NCI-H2227 (cell line): Measurements from ENCODE around the gene AOC1.
"Not testable (repeated sequence)": the region's sequence is repeated elsewhere in the genome, so short reads cannot be mapped to it uniquely, and the experiment has no call there.

ENCODE experiments used
- DNase-seq: peaks from one replicate; lab custom pipeline; 2025; ENCODE audit not compliant: unreplicated experiment; lab: John Stamatoyannopoulos, UW

Gene AOC1

DNA sequence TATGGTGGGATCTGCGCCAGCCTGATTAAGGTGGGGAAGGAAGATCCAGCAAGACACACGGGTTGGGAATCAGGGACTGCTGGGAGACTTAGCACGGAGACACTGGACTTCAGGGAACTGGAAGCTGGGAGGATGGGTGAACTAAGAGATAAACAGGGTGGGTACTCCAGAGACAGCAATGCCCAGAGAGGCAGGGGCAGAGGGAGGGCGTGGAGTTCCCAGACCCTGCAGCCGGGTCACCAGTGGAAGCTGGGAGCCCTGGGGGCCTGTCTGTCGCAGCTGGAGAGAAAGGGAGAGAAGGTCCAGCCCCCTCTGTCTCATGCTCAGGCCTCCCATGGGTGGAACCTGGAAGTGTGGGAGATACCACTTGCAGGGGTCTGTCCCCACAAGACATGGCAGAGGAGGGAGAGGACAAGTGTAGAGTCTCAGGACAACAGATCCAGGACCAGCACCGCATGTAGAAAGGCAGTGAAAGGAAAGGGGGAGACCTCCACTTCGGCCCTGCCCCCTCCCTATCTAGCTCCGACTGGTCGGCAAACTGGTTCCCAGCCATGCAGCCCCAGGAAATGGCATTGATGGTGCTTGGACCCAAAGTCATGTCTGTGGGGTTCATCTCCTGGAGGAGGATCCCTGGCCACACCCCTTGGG lies 44.4 kb downstream of the AOC1 start:
- no peak for DNase-seq

DNA sequence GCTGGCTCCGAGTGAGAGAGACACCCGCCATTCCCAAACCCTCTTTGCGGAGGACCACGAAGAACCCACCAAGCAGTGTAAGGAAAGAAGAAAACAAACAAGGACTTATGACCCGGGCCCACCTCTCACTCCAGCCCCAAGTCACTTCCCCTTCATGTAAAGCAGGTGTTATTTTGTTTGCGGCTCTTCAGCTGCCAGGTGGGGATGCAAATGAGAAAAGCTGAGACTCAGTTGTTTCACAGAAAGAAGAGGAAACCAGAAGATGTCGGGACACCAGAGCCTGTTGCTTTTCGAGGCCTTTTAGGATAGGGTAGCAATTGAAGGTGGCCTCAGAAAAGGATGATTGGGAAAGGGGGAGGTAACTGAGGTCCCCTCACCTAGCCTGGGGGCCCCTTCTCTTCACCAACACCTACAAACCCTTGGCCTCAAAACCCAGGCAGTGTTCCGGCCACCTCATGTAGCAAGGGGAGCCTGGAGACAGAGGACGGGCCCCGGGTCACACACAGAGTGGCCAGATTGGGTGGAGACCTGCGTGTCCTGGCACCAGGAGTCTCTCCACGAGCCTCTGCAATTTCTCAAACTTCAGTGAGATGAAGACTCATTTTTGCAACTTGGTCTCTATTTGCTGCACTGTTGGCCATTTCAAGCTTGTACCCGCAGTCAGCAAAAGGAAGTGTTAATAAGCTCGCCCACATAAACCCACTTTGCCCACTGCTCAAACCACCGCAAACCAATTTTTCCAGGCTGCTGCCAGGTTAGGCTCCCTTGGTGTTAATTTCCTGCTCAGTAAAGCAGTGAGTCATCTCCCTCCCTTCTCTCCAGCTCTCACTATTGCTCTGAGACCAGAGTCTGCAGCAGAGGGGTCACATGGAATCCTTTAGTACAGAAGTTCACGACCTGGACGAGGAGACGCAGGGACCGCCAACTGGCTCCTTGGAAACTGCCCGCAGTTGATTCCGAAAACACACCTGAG lies 45.5 kb downstream of the AOC1 start:
- DNase-seq, result no peak

DNA sequence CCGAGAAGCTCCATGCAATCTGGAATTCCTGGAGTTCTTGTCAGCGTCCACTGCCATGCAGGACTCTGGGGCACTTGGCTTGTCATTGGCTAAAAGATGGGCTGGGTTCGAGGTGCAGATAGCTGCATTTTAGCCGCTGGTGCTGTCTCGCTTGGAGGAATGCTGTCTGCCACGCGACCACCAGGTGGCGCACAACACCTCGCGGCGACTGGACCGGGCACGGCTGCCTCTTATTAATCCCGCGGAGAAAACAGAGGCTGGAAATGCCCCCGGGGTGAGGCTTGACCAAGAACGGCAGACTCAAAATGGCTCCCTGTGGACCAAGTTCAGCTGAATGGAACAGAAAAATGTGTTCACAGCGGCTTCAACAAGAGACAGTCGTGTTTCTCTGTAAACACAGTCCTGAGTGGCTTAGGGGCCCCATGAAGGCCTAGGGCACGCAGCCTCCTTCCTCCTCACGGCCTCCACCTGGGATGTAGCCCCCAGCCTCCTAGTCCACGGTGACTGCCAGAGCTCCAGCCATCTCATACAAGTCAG lies 46.2 kb downstream of the AOC1 start:
- DNase-seq, result peak; percentile 88

DNA sequence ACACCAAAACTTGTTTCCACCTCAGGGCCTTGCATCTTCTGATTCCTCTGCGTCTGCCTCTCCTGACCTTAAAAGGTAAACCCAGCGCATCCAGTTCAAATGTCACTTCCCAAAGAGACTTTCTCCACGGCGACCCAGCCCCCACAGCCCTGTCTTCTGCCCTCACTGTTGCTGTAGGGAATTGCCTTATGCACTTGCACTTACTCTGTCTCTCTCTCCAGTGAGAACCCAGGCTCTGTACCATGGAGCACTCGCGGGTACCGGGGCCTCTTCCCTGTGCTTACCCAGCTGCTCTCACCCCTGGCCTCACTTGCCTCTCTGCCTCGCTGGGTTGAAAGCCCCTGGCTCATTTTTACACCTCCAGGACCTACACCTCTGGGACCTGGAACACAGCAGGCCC lies 48.4 kb downstream of the AOC1 start:
- no peak for DNase-seq

DNA sequence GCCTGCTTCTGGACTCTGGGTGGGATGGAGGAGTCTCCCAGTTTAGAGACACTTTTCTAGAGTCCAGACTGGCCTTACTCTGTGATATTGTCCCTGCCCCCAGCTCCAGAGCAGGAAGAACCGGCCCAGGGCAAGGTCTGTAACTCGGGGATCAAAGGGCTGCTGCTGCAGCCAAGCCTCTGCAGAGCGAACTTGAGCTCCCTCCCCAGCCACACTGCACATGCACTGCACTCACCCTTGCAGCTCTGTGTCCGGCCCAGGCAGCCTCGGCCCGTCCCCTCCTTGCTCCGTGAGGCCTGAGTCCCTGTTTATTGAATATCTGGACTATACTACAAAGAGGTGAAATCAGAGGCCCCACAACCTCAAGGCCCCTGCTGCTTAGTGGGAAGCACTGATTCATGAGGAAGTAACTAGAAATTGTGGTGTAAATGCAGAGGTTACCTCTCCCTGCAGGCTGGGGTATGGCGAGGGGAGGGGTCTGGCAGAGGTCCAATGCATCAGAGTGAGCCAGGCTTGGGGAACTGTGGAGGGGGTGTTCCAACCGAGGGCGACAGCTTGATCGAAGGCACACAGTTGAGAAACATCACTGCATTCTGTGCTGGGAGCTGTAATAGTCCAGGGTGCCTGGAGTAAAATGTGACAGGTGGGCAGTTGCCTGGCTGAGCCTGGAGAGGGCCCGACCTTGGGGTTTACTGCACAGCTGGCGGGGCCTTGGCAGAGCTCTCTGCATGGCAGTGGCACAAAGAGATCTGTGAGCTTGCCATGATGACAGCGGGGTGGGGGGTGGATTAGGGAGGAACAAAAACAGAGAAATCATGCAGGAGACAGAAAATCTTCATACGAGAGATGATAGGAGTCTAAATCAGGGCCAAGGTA lies 49.1 kb downstream of the AOC1 start:
- DNase-seq, result peak; percentile 63

DNA sequence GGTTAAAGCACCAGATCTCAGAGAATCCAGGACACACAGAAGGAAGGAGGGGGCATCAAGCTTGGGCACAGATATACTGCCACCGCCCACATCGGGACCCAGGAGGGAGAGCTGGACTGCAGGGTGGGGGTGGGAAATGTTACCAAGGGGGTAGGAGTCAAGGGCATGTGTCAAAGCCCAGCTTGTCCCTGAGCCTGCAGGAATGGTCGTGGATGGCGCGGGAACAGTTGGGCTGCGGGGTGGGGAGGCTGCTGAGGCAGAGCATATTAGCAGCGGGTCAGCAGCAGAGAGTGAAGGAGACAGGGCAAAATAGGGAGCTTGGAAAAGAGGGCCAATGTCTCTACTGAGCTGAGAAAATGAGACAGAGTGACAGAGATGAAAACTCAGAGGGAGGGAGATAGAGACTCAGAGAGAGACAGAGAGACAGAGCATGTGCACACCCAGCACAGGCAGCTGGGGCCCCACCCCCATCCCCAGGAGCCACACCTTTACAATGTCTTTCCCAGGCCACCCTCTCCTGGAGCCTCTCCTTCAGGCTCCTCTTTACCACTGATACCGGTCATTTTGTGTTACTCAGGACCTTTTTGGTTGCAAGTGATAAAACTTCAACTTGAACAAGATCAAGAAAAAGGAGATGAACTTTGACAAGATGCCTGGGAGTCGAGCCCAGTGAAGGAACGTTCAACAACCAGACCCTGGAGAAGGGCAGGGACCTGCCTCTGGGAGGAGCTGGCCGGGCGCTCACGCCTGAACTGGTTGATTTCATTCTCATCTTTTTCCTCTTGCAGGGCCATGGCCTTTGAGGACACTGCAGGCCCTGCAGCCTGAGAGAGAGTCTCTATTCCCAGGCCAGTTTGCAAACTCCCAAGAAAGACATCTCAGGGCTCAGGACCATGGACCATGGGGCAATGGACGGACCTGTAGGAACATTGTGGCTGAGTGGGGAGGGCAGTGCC lies 50.0 kb downstream of the AOC1 start:
- no peak for DNase-seq

DNA sequence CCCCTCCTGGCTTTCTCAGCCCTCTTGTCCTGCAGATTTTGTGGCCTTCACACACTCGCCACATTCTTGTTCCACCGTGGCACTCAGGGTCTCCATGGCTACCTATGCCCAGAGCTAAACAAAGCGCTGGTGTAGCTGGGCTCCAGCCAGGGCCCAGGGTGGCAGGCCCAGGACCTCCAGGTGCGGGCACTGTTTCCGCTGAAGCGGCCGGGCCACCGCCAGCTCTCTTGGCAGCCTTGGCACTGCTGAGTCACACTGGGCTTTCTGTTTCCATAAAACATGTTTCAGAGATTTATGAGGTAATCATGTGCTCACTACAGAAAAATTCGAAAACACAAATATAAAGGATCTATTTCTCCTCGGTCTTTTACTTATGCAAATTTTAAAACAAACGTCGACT lies 51.3 kb downstream of the AOC1 start:
- DNase-seq, result no peak

DNA sequence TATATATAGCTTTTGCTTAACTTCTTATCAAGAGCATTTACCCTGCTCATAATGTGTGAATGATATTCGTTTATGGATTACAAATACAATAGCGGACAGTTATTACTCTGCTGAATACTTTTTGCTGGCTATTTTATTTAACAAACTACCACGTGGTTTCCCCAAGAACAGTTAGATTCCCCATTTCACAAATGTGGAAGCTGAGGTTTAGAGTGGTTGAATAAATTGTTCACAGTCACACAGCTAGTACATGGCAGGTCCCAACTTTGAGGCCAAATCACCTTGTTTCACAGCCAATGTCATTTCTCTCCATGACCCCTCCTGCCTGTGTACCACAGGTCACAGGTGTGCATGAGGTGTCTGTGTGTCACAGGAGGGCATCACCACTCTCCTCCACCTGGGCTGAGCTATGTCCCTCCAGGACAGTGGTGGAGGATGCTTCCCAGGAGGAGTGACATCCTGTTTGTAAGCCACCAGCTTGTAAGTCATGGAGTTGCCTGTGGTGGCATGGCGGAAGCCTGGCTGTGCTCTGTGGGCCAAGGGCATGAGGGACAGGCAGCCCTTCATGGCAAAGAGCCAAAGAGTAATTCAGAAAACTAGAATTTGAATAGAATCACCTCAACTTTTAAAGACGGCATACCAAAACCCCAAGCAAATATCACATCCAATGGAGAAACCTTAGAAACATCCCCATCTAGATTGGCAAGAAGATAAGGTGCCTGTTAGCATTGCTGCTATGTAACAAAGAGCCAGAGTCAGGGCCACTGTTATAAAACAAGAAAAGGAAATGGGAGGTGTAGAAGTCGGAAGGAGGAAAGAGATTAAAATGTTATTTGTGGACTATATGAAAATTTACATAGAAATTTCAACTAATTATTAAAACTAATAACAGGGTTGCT lies 51.9 kb downstream of the AOC1 start:
- DNase-seq, result no peak

DNA sequence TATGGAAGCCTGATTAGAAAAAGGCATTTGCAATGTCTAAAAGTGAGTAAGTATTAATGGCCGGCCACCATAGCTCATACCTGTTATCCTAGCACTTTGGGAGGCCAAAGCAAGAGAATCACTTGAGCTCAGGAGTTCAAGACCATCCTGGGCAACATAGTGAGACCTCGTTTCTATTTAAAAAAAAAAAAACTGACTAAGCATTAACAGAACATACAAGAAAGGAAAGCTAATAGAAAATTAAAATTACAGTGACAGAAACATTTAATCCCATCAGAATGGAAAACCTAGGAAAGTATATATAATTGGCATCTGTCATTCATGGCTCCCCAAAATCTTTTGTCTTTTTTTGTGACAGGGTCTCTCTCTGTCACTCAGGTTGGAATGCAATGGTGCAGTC lies 55.9 kb downstream of the AOC1 start:
- no peak for DNase-seq

DNA sequence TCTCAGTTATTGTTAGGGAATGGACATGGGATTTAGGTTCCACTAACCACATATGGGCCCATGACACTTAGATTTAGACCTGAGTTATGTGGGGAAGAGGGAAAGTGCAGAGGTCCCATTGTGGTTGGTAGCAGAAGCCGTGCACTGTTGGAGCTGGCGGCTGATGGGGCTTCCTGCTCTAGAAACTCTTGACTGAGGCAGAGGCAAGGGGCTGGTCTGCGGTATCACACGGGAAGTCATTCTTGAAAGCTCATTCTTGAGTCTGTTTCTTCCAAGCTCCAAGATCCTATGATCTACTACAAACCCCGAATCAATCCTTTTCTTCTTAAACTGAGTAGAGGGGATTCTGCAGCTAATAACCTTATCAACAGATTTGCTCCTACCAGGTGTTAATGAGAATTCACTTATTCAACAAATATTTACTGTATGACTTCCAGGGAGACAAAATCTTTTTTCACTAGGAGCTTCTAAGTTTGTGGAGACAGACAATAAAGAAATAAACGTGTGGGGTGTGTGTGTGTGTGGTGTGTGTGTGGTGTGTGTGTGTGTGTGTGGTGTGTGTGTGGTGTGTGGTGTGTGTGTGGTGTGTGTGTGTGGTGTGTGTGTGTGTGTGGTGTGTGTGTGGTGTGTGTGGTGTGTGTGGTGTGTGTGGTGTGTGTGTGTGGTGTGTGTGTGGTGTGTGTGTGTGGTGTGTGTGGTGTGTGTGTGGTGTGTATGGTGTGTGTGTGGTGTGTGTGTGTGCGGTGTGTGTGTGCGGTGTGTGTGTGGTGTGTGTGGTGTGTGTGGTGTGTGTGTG lies 57.1 kb downstream of the AOC1 start:
- no peak for DNase-seq

DNA sequence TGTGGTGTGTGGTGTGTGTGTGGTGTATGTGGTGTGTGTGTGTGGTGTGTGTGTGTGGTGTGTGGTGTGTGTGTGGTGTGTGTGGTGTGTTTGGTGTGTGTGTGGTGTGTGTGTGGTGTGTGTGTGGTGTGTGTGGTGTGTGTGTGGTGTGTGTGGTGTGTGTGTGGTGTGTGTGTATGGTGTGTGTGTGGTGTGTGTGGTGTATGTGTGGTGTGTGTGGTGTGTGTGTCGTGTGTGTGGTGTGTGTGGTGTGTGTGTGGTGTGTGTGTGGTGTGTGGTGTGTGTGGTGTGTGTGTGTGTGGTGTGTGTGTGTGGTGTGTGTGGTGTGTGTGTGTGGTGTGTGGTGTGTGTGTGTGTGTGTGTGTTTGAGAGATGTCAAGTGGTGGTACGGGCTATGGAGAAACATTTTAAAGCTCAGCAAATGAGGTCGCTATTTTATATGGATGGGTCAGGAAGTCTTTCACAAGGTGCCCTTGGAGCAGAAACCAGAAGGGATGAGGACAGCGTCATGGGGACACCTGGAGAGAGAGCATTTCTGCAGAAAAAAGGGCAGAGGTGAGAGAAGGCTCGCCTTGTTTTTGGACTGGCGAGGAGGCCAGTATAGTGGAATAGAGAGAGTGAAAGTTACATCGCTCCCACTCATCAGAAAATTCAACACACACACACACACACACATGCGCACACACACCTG lies 58.1 kb downstream of the AOC1 start:
- not testable (repeated sequence) for DNase-seq

DNA sequence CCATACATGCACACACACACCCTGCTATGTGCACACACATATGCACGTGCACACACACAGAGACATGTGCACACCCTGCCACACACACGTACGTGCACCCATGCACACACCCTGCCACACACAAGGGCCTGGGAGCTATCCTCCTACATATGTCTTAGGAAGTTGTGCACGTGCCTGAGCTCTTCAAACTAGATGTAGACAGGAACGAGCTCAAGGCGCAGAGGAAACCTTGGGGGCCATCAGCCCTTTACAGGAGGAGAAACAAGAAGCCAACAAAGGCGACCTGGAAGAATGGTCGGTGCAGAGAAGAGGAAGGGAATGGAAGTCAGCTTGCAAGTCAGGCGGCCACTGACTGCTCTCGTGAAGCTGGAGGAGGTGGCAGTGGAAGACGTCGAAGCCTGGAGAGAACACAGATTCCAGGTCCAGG lies 58.7 kb downstream of the AOC1 start:
- no peak for DNase-seq
